GM12891 (cell line): ENCODE results near the gene DENND11.

Experiments
- PAX5 ChIP-seq: IDR thresholded peaks from 2 replicates; pipeline ENCODE4 v1.6.1; 2011; ENCODE audit warnings: low read length, moderate library complexity, mild to moderate bottlenecking; ENCODE audit not compliant: insufficient read depth, severe bottlenecking
- POLR2A ChIP-seq: IDR thresholded peaks from 2 replicates; pipeline ENCODE4 v1.6.1; 2011; ENCODE audit warnings: low read depth, low read length, control low read depth
- POLR2AphosphoS5 ChIP-seq: IDR thresholded peaks from 2 replicates; pipeline ENCODE4 v1.6.1; 2011; ENCODE audit warnings: low read depth, low read length, control low read depth

DNA sequence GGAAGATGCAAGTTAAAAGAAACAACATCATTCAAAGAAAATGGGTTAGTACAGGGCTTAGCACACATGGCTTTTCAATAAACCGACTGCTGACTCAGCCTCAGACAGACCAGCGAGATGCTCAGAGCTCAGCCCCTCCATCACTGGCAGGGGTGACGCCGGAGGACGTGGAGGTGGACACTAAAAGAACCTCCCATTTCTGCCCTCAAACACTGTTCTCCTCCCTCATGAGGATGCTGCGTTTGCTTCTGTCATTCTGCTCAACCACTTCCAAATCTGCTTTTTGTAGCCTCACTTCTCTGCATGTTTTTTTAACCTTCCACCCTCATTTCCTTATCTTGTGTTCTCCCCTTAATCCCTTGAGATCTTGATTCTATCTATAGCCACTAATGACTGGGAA lies 15.3 kb downstream of the DENND11 start:
- TF ChIP-seq PAX5 (no peak), POLR2AphosphoS5 (no peak), POLR2A (no peak)
